Measurements from ENCODE around the gene TMEM256. TPM values are rescaled to one million over a fixed set of nuclear protein-coding genes. Genes with fewer than 3 reads are reported as not detected.
"Not testable (repeated sequence)": the region's sequence is repeated elsewhere in the genome, so short reads cannot be mapped to it uniquely, and the experiment has no call there.

TMEM256 gene
- total RNA-seq, 1 experiment from 2014 or later, result 200 TPM

DNA sequence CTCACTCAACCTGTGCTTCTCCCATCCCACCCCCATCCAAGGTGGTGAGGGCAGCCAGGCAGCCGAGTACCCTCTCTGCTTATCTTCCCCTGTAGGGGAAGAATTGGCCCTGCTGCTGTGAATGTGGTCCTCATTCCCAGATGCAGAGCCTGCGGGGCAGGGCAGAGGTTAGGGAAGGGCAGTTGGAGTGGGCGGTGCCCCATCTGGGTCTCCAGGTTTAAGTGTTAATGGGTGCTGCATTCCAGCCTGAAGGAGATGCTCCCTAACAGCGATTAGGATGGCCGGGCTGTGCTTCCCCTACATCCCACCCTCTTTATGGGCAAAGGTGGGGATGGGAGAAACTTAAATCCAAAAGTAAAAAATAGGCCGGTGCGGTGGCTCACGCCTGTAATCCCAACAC lies 36.8 kb downstream of the TMEM256 start:
- in situ Hi-C loops (cut with HindIII; ENCODE audit: low sequenced_read_pairs), result no loop called here

GRCh38 chr17:7365963-7366362 lies 37.9 kb downstream of the TMEM256 start:
- DNase-seq (ENCODE audit: low spot score); in situ Hi-C loops (cut with HindIII; ENCODE audit: low sequenced_read_pairs): not testable (repeated sequence)

More for the DNA sequence above, 36.8 kb downstream of the TMEM256 start:
- DNase-seq (ENCODE audit: low spot score), result no peak

DNA sequence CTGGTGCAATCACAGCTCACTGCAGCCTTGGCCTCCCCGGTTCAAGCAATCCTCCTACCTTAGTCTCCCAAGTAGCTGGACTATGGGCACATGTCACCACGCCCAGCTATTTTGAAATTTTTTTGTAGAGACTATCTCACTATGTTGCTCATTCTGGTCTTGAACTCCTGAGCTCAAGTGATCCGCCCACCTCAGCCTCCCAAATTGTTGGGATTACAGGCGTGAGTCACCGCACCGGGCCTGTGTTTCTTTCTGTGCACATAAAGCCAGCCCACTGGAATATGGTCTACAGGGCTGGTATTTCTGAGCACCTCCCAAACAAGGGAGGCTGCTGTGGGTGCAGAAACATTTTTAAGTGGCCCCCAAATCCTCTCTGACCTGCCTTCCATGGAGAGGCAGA lies 40.6 kb downstream of the TMEM256 start:
- DNase-seq (ENCODE audit: low spot score), result no peak
- in situ Hi-C loops (cut with HindIII; ENCODE audit: low sequenced_read_pairs), result no loop called here

- DNase-seq (ENCODE audit: low spot score), result no peak
- in situ Hi-C loops (cut with HindIII; ENCODE audit: low sequenced_read_pairs), result no loop called here
Measured at GRCh38 chr17:7361906-7362305, 42.0 kb downstream of the TMEM256 start.

DNA sequence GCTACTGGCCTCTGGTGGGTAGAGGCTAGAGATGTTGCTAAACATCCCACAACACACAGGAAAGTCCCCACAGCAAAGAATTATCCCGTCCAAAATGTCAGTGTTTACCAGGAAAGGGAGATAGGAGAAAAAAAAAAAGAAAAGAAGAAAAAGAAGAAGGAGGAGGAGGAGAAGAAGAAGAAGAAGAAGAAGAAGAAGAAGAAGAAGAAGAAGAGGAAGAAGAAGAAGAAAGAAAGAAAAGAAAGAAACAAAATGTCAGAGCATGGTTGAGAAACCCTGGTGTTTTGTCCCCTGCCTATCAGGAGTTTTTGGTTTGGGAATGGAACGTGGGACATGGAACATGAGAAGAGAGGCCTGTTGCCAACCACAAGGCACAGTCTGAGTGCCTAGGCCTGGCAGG lies 46.5 kb downstream of the TMEM256 start:
- in situ Hi-C loops (cut with HindIII; ENCODE audit: low sequenced_read_pairs), result no loop called here
- no peak for DNase-seq (ENCODE audit: low spot score)

- no peak for DNase-seq (ENCODE audit: low spot score)
- in situ Hi-C loops (cut with HindIII; ENCODE audit: low sequenced_read_pairs), result no loop called here
Measured at GRCh38 chr17:7356756-7357155, 47.1 kb downstream of the TMEM256 start.

GRCh38 chr17:7356072-7356549 lies 47.8 kb downstream of the TMEM256 start:
- peak; percentile 82 for DNase-seq (ENCODE audit: low spot score)
- in situ Hi-C loops (cut with HindIII; ENCODE audit: low sequenced_read_pairs), result no loop called here

DNA sequence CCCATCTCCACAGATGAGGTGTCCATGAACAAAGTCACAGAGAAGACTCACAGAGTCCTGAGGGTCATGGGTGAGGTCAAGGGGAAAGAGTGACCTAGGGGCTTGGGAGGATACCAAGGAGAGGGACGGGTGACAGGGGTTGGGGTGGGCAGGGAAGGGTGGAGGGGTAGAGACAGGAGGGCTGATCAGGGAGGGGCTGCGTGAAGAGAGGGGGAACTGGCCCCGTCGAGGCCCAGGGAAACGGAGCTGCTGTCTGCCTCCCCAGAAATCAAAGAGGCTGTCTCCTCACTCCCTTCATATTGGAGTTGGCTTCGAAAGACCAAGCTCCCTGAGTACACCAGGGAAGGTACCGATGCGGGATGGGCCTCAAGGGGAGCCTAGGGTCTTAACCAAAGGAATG lies 48.3 kb downstream of the TMEM256 start:
- DNase-seq (ENCODE audit: low spot score), result no peak
- in situ Hi-C loops (cut with HindIII; ENCODE audit: low sequenced_read_pairs), result no loop called here

- in situ Hi-C loops (cut with HindIII; ENCODE audit: low sequenced_read_pairs), result no loop called here
- peak; percentile 36 for DNase-seq (ENCODE audit: low spot score)
Measured at GRCh38 chr17:7355053-7355452, 48.8 kb downstream of the TMEM256 start, which contains the start of gene TMEM95. Gene TMEM95 (plus strand): TSS chr17:7355156. CDS start chr17:7355205, 49 bp downstream.

DNA sequence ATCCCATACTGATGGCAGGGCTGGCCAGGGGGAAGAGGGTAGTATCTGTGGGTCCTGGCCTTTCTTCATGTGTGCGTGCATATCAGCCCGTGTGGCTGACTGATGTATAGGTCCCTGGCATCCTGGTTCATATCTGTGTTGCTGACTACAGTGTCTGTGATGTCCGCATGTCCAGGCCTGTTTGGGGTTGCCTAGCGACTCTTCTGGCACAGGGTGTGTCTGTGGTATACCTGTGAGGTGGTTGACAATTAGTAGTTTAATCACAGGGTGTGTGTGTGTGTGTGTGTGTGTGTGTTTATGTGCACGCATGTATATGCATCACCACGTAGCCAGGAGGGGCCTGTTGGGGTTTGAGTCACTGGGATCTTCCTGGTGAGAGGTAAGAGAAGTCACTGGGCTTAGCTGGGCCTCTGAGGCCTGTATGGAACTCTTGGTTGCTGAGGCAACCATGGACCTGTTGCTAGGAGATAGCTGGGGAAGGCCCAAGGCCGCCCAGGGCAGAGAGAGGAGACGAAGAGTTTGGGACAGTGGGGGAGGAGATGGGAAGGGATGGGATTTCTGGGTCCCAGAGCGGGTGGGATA lies 49.5 kb downstream of the TMEM256 start:
- in situ Hi-C loops (cut with HindIII; ENCODE audit: low sequenced_read_pairs), result no loop called here
- no peak for DNase-seq (ENCODE audit: low spot score)

Other genes starting within 250 kb of the TMEM256 start
- 3.3 and 7.1 TPM in 2 replicates for gene ASGR1, start 224.7 kb downstream of the TMEM256 start, total RNA-seq (2014; rRNA removed; shearing (Covaris generic))
- 15.5 and 18.8 TPM in 2 replicates for gene DLG4, start 184.3 kb downstream of the TMEM256 start, total RNA-seq (2014; rRNA removed; shearing (Covaris generic))
- gene ACADVL, start 184.2 kb downstream of the TMEM256 start, total RNA-seq (2014; rRNA removed; shearing (Covaris generic)), result 399 and 405 TPM in 2 replicates
- 89.9 and 99.0 TPM in 2 replicates for gene DVL2, start 169.6 kb downstream of the TMEM256 start, total RNA-seq (2014; rRNA removed; shearing (Covaris generic))
- 113 and 121 TPM in 2 replicates for gene PHF23, start 164.6 kb downstream of the TMEM256 start, total RNA-seq (2014; rRNA removed; shearing (Covaris generic))
- gene GABARAP, start 161.6 kb downstream of the TMEM256 start, total RNA-seq (2014; rRNA removed; shearing (Covaris generic)), result 227 and 249 TPM in 2 replicates
- gene CTDNEP1, start 152.4 kb downstream of the TMEM256 start, total RNA-seq (2014; rRNA removed; shearing (Covaris generic)), result 18.3 and 26.8 TPM in 2 replicates
- 74.1 and 95.6 TPM in 2 replicates for gene ELP5, start 151.9 kb downstream of the TMEM256 start, total RNA-seq (2014; rRNA removed; shearing (Covaris generic))
- gene CLDN7, start 141.6 kb downstream of the TMEM256 start, total RNA-seq (2014; rRNA removed; shearing (Covaris generic)), result 0.17 and 3.5 TPM in 2 replicates
- gene SLC2A4, start 122.4 kb downstream of the TMEM256 start, total RNA-seq (2014; rRNA removed; shearing (Covaris generic)), result 2.3 and 2.7 TPM in 2 replicates
- gene YBX2, start 109.5 kb downstream of the TMEM256 start, total RNA-seq (2014; rRNA removed; shearing (Covaris generic)), result 20.5 and 20.9 TPM in 2 replicates
- 1,140 and 1,147 TPM in 2 replicates for gene EIF5A, start 96.5 kb downstream of the TMEM256 start, total RNA-seq (2014; rRNA removed; shearing (Covaris generic))
- 109 and 113 TPM in 2 replicates for gene GPS2, start 88.7 kb downstream of the TMEM256 start, total RNA-seq (2014; rRNA removed; shearing (Covaris generic))
- gene NEURL4, start 74.8 kb downstream of the TMEM256 start, total RNA-seq (2014; rRNA removed; shearing (Covaris generic)), result 21.4 and 50.0 TPM in 2 replicates
- gene ACAP1, start 67.6 kb downstream of the TMEM256 start, total RNA-seq (2014; rRNA removed; shearing (Covaris generic)), result 0.61 TPM in 1 of 2 replicates, not detected in the other
- 12.0 and 14.3 TPM in 2 replicates for gene KCTD11, start 51.9 kb downstream of the TMEM256 start, total RNA-seq (2014; rRNA removed; shearing (Covaris generic))
- not detected in 2 replicates for gene TMEM95, start 48.9 kb downstream of the TMEM256 start, total RNA-seq (2014; rRNA removed; shearing (Covaris generic))
- gene TNK1, start 23.0 kb downstream of the TMEM256 start, total RNA-seq (2014; rRNA removed; shearing (Covaris generic)), result not detected in 2 replicates
- gene PLSCR3, start 9.6 kb downstream of the TMEM256 start, total RNA-seq (2014; rRNA removed; shearing (Covaris generic)), result 7.9 and 8.3 TPM in 2 replicates
- 5.5 and 6.8 TPM in 2 replicates for gene NLGN2, start 3.7 kb upstream of the TMEM256 start, total RNA-seq (2014; rRNA removed; shearing (Covaris generic))
- not detected in 2 replicates for gene SPEM1, start 16.2 kb upstream of the TMEM256 start, total RNA-seq (2014; rRNA removed; shearing (Covaris generic))
- not detected in 2 replicates for gene SPEM2, start 21.5 kb upstream of the TMEM256 start, total RNA-seq (2014; rRNA removed; shearing (Covaris generic))
- not detected in 2 replicates for gene SPEM3, start 24.8 kb upstream of the TMEM256 start, total RNA-seq (2014; rRNA removed; shearing (Covaris generic))
- gene TMEM102, start 31.3 kb upstream of the TMEM256 start, total RNA-seq (2014; rRNA removed; shearing (Covaris generic)), result 4.6 and 4.9 TPM in 2 replicates
- 20.4 and 24.2 TPM in 2 replicates for gene FGF11, start 35.4 kb upstream of the TMEM256 start, total RNA-seq (2014; rRNA removed; shearing (Covaris generic))
- 7.6 and 24.0 TPM in 2 replicates for gene CHRNB1, start 41.0 kb upstream of the TMEM256 start, total RNA-seq (2014; rRNA removed; shearing (Covaris generic))
- gene ZBTB4, start 75.5 kb upstream of the TMEM256 start, total RNA-seq (2014; rRNA removed; shearing (Covaris generic)), result 4.1 and 4.4 TPM in 2 replicates
- not detected in 2 replicates for gene SLC35G6, start 77.3 kb upstream of the TMEM256 start, total RNA-seq (2014; rRNA removed; shearing (Covaris generic))
- gene POLR2A, start 80.3 kb upstream of the TMEM256 start, total RNA-seq (2014; rRNA removed; shearing (Covaris generic)), result 52.7 and 52.8 TPM in 2 replicates
- gene TNFSF12, start 145.0 kb upstream of the TMEM256 start, total RNA-seq (2014; rRNA removed; shearing (Covaris generic)), result not detected in 2 replicates
- 1.5 TPM in 1 of 2 replicates, not detected in the other for gene TNFSF13, start 154.7 kb upstream of the TMEM256 start, total RNA-seq (2014; rRNA removed; shearing (Covaris generic))
- gene SENP3, start 157.8 kb upstream of the TMEM256 start, total RNA-seq (2014; rRNA removed; shearing (Covaris generic)), result 157 and 182 TPM in 2 replicates
- gene CD68, start 175.5 kb upstream of the TMEM256 start, total RNA-seq (2014; rRNA removed; shearing (Covaris generic)), result 119 and 129 TPM in 2 replicates
- gene MPDU1, start 179.8 kb upstream of the TMEM256 start, total RNA-seq (2014; rRNA removed; shearing (Covaris generic)), result 151 and 157 TPM in 2 replicates
- gene SOX15, start 186.0 kb upstream of the TMEM256 start, total RNA-seq (2014; rRNA removed; shearing (Covaris generic)), result 6.8 and 12.1 TPM in 2 replicates
- 75.9 and 88.0 TPM in 2 replicates for gene FXR2, start 210.8 kb upstream of the TMEM256 start, total RNA-seq (2014; rRNA removed; shearing (Covaris generic))
- 70.2 and 96.9 TPM in 2 replicates for gene SAT2, start 223.7 kb upstream of the TMEM256 start, total RNA-seq (2014; rRNA removed; shearing (Covaris generic))
- not detected in 2 replicates for gene SHBG, start 226.0 kb upstream of the TMEM256 start, total RNA-seq (2014; rRNA removed; shearing (Covaris generic))
- gene ATP1B2, start 246.8 kb upstream of the TMEM256 start, total RNA-seq (2014; rRNA removed; shearing (Covaris generic)), result not detected in 2 replicates

Measured in G401 (cell line).